Posterior vena cava (tissue), 2 donors: ENCODE measurements around the gene ATP5F1B. TPM values are rescaled to one million over a fixed set of nuclear protein-coding genes. Genes with fewer than 3 reads are reported as not detected.

ENCODE experiments used
- total RNA-seq, 2 donors: library from RNA; stranded (reverse); fragmentation: NEBNext Ultra II Directional; extraction: Animal tissue kit (Norgen Biotek cat#: 25700); gene quantifications; one replicate each; pipeline ENCODE4 v1.2.1, GENCODE V29; 2021
- donor health status: DM: yes; HTN: yes; CAD: no.
- donor health status: DM: yes; HTN: yes; CAD: no.

The ATP5F1B gene
- total RNA-seq, 2 donors from 2014 or later = 363 to 368 TPM

Other genes with a start within 250 kb of the ATP5F1B start
- 1 to 10 TPM; 4.4 TPM for gene TIMELESS, start 196.6 kb downstream of the ATP5F1B start, total RNA-seq
- gene MIP, start 191.3 kb downstream of the ATP5F1B start, total RNA-seq = not detected
- gene SPRYD4, start 177.4 kb downstream of the ATP5F1B start, total RNA-seq = 1 to 10 TPM; 1.7 to 2.3 TPM
- under 1 TPM; 0.24 to 0.69 TPM for gene GLS2, start 157.8 kb downstream of the ATP5F1B start, total RNA-seq
- 10 to 100 TPM; 57.2 to 60.5 TPM for gene RBMS2, start 124.2 kb downstream of the ATP5F1B start, total RNA-seq
- 10 to 100 TPM; 48.7 to 66.3 TPM for gene BAZ2A, start 15.7 kb downstream of the ATP5F1B start, total RNA-seq
- 100 to 1,000 TPM; 132 to 145 TPM for gene PTGES3, start 42.3 kb upstream of the ATP5F1B start, total RNA-seq
- 100 to 1,000 TPM; 530 to 542 TPM for gene NACA, start 79.3 kb upstream of the ATP5F1B start, total RNA-seq
- gene PRIM1, start 106.3 kb upstream of the ATP5F1B start, total RNA-seq = 1 to 10 TPM; 3.7 to 4.7 TPM
- gene HSD17B6, start 117.3 kb upstream of the ATP5F1B start, total RNA-seq = 10 to 100 TPM; 34.2 to 34.8 TPM